ENCODE results near the gene RASGEF1C. TPM values are rescaled to one million over a fixed set of nuclear protein-coding genes. Genes with fewer than 3 reads are reported as not detected.
"Not testable (repeated sequence)": the region's sequence is repeated elsewhere in the genome, so short reads cannot be mapped to it uniquely, and the experiment has no call there.

The RASGEF1C gene
- total and polyA plus RNA-seq, 10 donors, result 0.06 to 1.1 (median 0.21) TPM; not detected in 6

- no peak for TF ChIP-seq POLR2AphosphoS5 (IDR thresholded peaks at IDR 0.05)
- no peak for TF ChIP-seq POLR2A (IDR thresholded peaks at IDR 0.05)
- no peak for TF ChIP-seq CTCF (IDR thresholded peaks at IDR 0.05 in 8 of 11, conservative IDR thresholded peaks at IDR 0.05 in 3 of 11)
- Histone ChIP-seq H3K27me3 (replicated peaks in 1 of 7) (peaks cover 0 to 30% (median 8%) of the 10 kb centered on the region in 7 donors), H3K36me3 (no peaks in the 10 kb centered on the region), H3K4me1 (peaks cover 0 to 7% (median 5%) of the 10 kb centered on the region in 6 donors), H3K27ac (no peak overlapping the region), H3K9me3 (no peaks in the 10 kb centered on the region), H3K4me3 (no peak overlapping the region)
- DNase-seq, result peak; percentile 63
- intact Hi-C loops (cut with DNase I; ENCODE audit: low total_unique reads), result loop anchor here (5.0 kb wide), 1 partner anchor 79 kb away; the partner anchor contains the start of gene RASGEF1C
- WGBS, 5 donors, result 83 to 90% (median 86%) methylated on average over 18 to 25 of the region's 25 CpGs
Measured at GRCh38 chr5:180127682-180128670, 81.0 kb downstream of the RASGEF1C start.

GRCh38 chr5:180126716-180127681 is 82.0 kb downstream of the RASGEF1C start:
- DNase-seq, result peak; percentile 85
- 33 to 56% (median 42%) methylated on average over 52 to 59 of the region's 59 CpGs for WGBS, 5 donors
- intact Hi-C loops (cut with DNase I; ENCODE audit: low total_unique reads), result loop anchor here (5.0 kb wide), 1 partner anchor 80 kb away; the partner anchor contains the start of gene RASGEF1C

GRCh38 chr5:180126156-180126555 is 82.9 kb downstream of the RASGEF1C start:
- H3K9me3 ChIP-seq, H3K36me3 ChIP-seq, H3K4me1 ChIP-seq, H3K27ac ChIP-seq, H3K4me3 ChIP-seq, DNase-seq: not testable (repeated sequence)
- H3K27me3 ChIP-seq (replicated peaks in 1 of 7), result peaks cover 0 to 30% (median 8%) of the 10 kb centered on the region in 7 donors
- WGBS, 5 donors, result 76 to 87% (median 80%) methylated on average over 16 to 17 of the region's 17 CpGs
- intact Hi-C loops (cut with DNase I; ENCODE audit: low total_unique reads), result loop anchor here (5.0 kb wide), 1 partner anchor 81 kb away; the partner anchor contains the start of gene RASGEF1C

More at GRCh38 chr5:180126716-180127681, 82.0 kb downstream of the RASGEF1C start:
- no peaks in the 10 kb centered on the region for H3K36me3 ChIP-seq
- no peaks in the 10 kb centered on the region for H3K9me3 ChIP-seq
- TF ChIP-seq POLR2A (IDR thresholded peaks at IDR 0.05), result no peak
- TF ChIP-seq CTCF (IDR thresholded peaks at IDR 0.05 in 8 of 11, conservative IDR thresholded peaks at IDR 0.05 in 3 of 11), result peak in 10 of 11 experiments; percentile 48 to 89 (median 75)
- no peak for TF ChIP-seq POLR2AphosphoS5 (IDR thresholded peaks at IDR 0.05)
- no peak overlapping the region for H3K27ac ChIP-seq
- peaks cover 0 to 30% (median 8%) of the 10 kb centered on the region in 7 donors for H3K27me3 ChIP-seq (replicated peaks in 1 of 7)
- peaks cover 0 to 7% (median 5%) of the 10 kb centered on the region in 6 donors for H3K4me1 ChIP-seq
- no peak overlapping the region for H3K4me3 ChIP-seq

GRCh38 chr5:180124662-180125061 is 84.3 kb downstream of the RASGEF1C start:
- not testable (repeated sequence) for H3K4me3 ChIP-seq, H3K27ac ChIP-seq, H3K9me3 ChIP-seq, H3K4me1 ChIP-seq, H3K36me3 ChIP-seq
- peaks cover 0 to 41% (median 8%) of the 10 kb centered on the region in 7 donors for H3K27me3 ChIP-seq (replicated peaks in 1 of 7)
- peak; percentile 27 for DNase-seq
- 86 to 95% (median 89%) methylated on average over 6 of the region's 6 CpGs for WGBS, 5 donors
- intact Hi-C loops (cut with DNase I; ENCODE audit: low total_unique reads), result loop anchor here (5.0 kb wide), 1 partner anchor 83 kb away; the partner anchor contains the start of gene RASGEF1C
